ENCODE results near the gene MAN1A1. TPM values are rescaled to one million over a fixed set of nuclear protein-coding genes. Genes with fewer than 3 reads are reported as not detected.

MAN1A1 gene
- total RNA-seq, 2 donors from 2014 or later, result 41.7 to 43.7 TPM

GRCh38 chr6:119218548-119218947 lies 131.0 kb downstream of the MAN1A1 start:
- Histone ChIP-seq H3K4me1 (ENCODE audit: control insufficient read depth, insufficient read depth, low read length) (no peaks in the 10 kb centered on the region), H3K4me3 (ENCODE audit: low read length) (no peak overlapping the region), H3K9me3 (ENCODE audit: control insufficient read depth, low read length) (no peaks in the 10 kb centered on the region), H3K27me3 (ENCODE audit: control insufficient read depth, insufficient read depth, low read length, poor library complexity, severe bottlenecking) (no peaks in the 10 kb centered on the region), H3K27ac (ENCODE audit: low read depth, low read length) (no peak overlapping the region), H3K9ac (ENCODE audit: extremely low read depth, low read length, poor library complexity, severe bottlenecking) (no peak overlapping the region), H3K36me3 (ENCODE audit: control insufficient read depth, insufficient read depth, low read length) (peaks cover 4% of the 10 kb centered on the region)
- Mint-ChIP-seq H3K27me3 (ENCODE audit: insufficient read depth) (no peaks in the 10 kb centered on the region), H3K9me3 (no peaks in the 10 kb centered on the region), H3K36me3 (ENCODE audit: low read depth) (peaks cover 5% of the 10 kb centered on the region), H3K27ac (no peak overlapping the region), H3K4me3 (no peak overlapping the region), H3K4me1 (peaks cover 9% of the 10 kb centered on the region)
- DNase-seq, result no peak
- no peak for TF ChIP-seq CTCF (conservative IDR thresholded peaks at IDR 0.05)
- WGBS, 2 experiments (ENCODE audit: insufficient coverage in 1 of 2, insufficient read length in 1 of 2), result 95 to 100% methylated on average over 1 to 4 of the region's 4 CpGs

GRCh38 chr6:119215885-119216590 lies 133.5 kb downstream of the MAN1A1 start:
- DNase-seq, result no peak
- Histone ChIP-seq H3K9me3 (ENCODE audit: control insufficient read depth, low read length) (no peaks in the 10 kb centered on the region), H3K4me1 (ENCODE audit: control insufficient read depth, insufficient read depth, low read length) (no peaks in the 10 kb centered on the region), H3K4me3 (ENCODE audit: low read length) (no peak overlapping the region), H3K27ac (ENCODE audit: low read depth, low read length) (no peak overlapping the region), H3K9ac (ENCODE audit: extremely low read depth, low read length, poor library complexity, severe bottlenecking) (no peak overlapping the region), H3K27me3 (ENCODE audit: control insufficient read depth, insufficient read depth, low read length, poor library complexity, severe bottlenecking) (no peaks in the 10 kb centered on the region), H3K36me3 (ENCODE audit: control insufficient read depth, insufficient read depth, low read length) (peaks cover 4% of the 10 kb centered on the region)
- H3K9me3 Mint-ChIP-seq, result no peaks in the 10 kb centered on the region
- H3K27ac Mint-ChIP-seq, result peak overlapping the region; percentile 0
- H3K4me3 Mint-ChIP-seq, result no peak overlapping the region
- no peak for TF ChIP-seq CTCF (conservative IDR thresholded peaks at IDR 0.05)
- H3K4me1 Mint-ChIP-seq, result peaks cover 9% of the 10 kb centered on the region
- H3K27me3 Mint-ChIP-seq (ENCODE audit: insufficient read depth), result no peaks in the 10 kb centered on the region
- peaks cover 5% of the 10 kb centered on the region for H3K36me3 Mint-ChIP-seq (ENCODE audit: low read depth)
- WGBS, 2 experiments (ENCODE audit: insufficient coverage in 1 of 2, insufficient read length in 1 of 2), result 90 to 92% methylated on average over 7 to 8 of the region's 9 CpGs

GRCh38 chr6:119215309-119215708 lies 134.3 kb downstream of the MAN1A1 start:
- H3K4me3 ChIP-seq (ENCODE audit: low read length), result no peak overlapping the region
- no peaks in the 10 kb centered on the region for H3K9me3 ChIP-seq (ENCODE audit: control insufficient read depth, low read length)
- H3K36me3 ChIP-seq (ENCODE audit: control insufficient read depth, insufficient read depth, low read length), result peaks cover 6% of the 10 kb centered on the region
- TF ChIP-seq CTCF (conservative IDR thresholded peaks at IDR 0.05), result no peak
- 67 to 100% methylated on average over 1 of the region's 1 CpG for WGBS, 2 experiments (ENCODE audit: insufficient coverage in 1 of 2, insufficient read length in 1 of 2)
- H3K4me1 ChIP-seq (ENCODE audit: control insufficient read depth, insufficient read depth, low read length), result no peaks in the 10 kb centered on the region
- Mint-ChIP-seq H3K36me3 (ENCODE audit: low read depth) (peaks cover 5% of the 10 kb centered on the region), H3K4me1 (peaks cover 9% of the 10 kb centered on the region), H3K27me3 (ENCODE audit: insufficient read depth) (no peaks in the 10 kb centered on the region), H3K4me3 (no peak overlapping the region), H3K9me3 (no peaks in the 10 kb centered on the region), H3K27ac (no peak overlapping the region)
- DNase-seq, result no peak
- H3K9ac ChIP-seq (ENCODE audit: extremely low read depth, low read length, poor library complexity, severe bottlenecking), result no peak overlapping the region
- no peaks in the 10 kb centered on the region for H3K27me3 ChIP-seq (ENCODE audit: control insufficient read depth, insufficient read depth, low read length, poor library complexity, severe bottlenecking)
- no peak overlapping the region for H3K27ac ChIP-seq (ENCODE audit: low read depth, low read length)
